ENCODE measurements around the gene TAS1R1.

DNA sequence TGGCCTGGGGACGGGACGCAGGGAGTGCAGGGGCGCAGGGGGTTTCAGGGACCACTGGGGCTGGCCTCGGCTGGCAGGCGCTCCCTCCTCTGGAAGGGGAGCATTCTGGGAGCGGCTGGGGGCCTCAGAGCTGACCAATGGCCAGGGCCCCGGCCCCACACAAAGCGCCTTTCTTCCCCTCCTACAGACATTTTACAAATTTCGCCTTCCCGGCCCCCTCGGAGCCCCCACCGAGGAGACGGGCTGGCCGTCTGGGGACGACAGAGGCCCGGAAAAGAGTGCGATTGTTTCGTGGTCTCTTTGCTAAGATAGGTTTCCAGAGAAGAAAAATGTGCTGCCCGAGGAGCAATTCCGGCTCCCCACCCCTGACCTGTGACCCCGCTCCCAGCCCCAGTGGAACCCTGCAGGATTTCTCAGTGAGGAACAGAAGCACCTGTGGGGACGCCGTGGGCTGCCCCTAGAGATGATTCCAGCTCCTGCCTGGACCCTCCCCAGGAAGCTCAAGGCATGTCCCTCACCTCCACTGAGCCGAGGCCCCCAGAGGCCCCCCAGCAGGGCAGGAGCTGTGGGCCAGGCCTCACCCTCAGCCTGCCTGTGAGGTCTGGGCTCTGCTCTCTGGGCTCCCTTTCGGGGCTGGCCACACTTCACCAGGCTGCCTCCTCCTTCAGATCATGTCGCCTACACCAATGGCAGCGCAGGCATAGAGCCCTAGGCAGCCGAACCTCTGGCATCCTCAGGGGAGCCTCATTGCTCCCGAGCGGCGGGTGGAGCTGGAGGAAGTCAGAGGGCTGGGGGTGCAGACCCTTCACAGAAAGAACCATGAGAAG lies 48.7 kb upstream of the TAS1R1 start:
- TF ChIP-seq CTCF (IDR thresholded peaks at IDR 0.05) (no peak), POLR2A (IDR thresholded peaks at IDR 0.05) (no peak)
